ENCODE results near the gene AOPEP. TPM values are rescaled to one million over a fixed set of nuclear protein-coding genes. Genes with fewer than 3 reads are reported as not detected.

The AOPEP gene
- polyA plus RNA-seq, 1 donor from 2014 or later, result 10.0 TPM

- TF ChIP-seq EP300 (conservative IDR thresholded peaks at IDR 0.05; ENCODE audit: poor library complexity, severe bottlenecking), result no peak
- TF ChIP-seq RAD21 (conservative IDR thresholded peaks at IDR 0.05), result no peak
Measured at GRCh38 chr9:94806307-94806893, 79.9 kb downstream of the AOPEP start (continued).

GRCh38 chr9:94807556-94807955, 81.1 kb downstream of the AOPEP start:
- H3K4me2 ChIP-seq (ENCODE audit: low read length), result no peak overlapping the region
- H3K27ac ChIP-seq (ENCODE audit: low read length), result no peak overlapping the region
- H3K36me3 ChIP-seq (ENCODE audit: insufficient read depth, low read length), result peaks cover 5% of the 10 kb centered on the region
- no peaks in the 10 kb centered on the region for H3K9me2 ChIP-seq (ENCODE audit: insufficient read depth, low read length)
- no peak overlapping the region for H3K9ac ChIP-seq (ENCODE audit: low read length)
- no peaks in the 10 kb centered on the region for H3K27me3 ChIP-seq (ENCODE audit: insufficient read depth, low read depth, low read length)
- H4K20me1 ChIP-seq (ENCODE audit: insufficient read depth), result no peaks in the 10 kb centered on the region
- no peaks in the 10 kb centered on the region for H3K9me3 ChIP-seq (ENCODE audit: low read length)
- TF ChIP-seq REST (IDR thresholded peaks at IDR 0.05; ENCODE audit: borderline replicate concordance) (no peak), SMC3 (conservative IDR thresholded peaks at IDR 0.05; ENCODE audit: poor library complexity) (no peak), TAF1 (IDR thresholded peaks at IDR 0.05; ENCODE audit: low read depth) (no peak), RAD21 (conservative IDR thresholded peaks at IDR 0.05) (no peak), CTCF (IDR thresholded peaks at IDR 0.05; ENCODE audit: poor library complexity, severe bottlenecking) (no peak), POLR2AphosphoS5 (IDR thresholded peaks at IDR 0.05) (no peak), MXI1 (conservative IDR thresholded peaks at IDR 0.05; ENCODE audit: poor library complexity, severe bottlenecking) (no peak), EZH2 (IDR thresholded peaks at IDR 0.05; ENCODE audit: borderline replicate concordance, insufficient read depth, low read length, poor library complexity, severe bottlenecking) (no peak), EP300 (conservative IDR thresholded peaks at IDR 0.05; ENCODE audit: poor library complexity, severe bottlenecking) (no peak)
- H3K79me2 ChIP-seq (replicated peaks; ENCODE audit: insufficient read depth, low read length), result no peaks in the 10 kb centered on the region
- H3K4me3 ChIP-seq (ENCODE audit: low read length), result no peak overlapping the region
- H3F3A ChIP-seq (ENCODE audit: insufficient read depth, low read length, poor library complexity, severe bottlenecking), result no peaks in the 10 kb centered on the region
- no peak overlapping the region for H2AFZ ChIP-seq (ENCODE audit: low read depth, low read length)

- Histone ChIP-seq H2AFZ (ENCODE audit: low read depth, low read length) (no peak overlapping the region), H3K79me2 (replicated peaks; ENCODE audit: insufficient read depth, low read length) (no peaks in the 10 kb centered on the region), H3K9ac (ENCODE audit: low read length) (no peak overlapping the region), H3K36me3 (ENCODE audit: insufficient read depth, low read length) (peaks cover 5% of the 10 kb centered on the region), H3K9me3 (ENCODE audit: low read length) (no peaks in the 10 kb centered on the region), H3F3A (ENCODE audit: insufficient read depth, low read length, poor library complexity, severe bottlenecking) (no peaks in the 10 kb centered on the region), H3K27me3 (ENCODE audit: insufficient read depth, low read depth, low read length) (no peaks in the 10 kb centered on the region), H3K4me2 (ENCODE audit: low read length) (no peak overlapping the region), H3K27ac (ENCODE audit: low read length) (no peak overlapping the region), H3K4me3 (ENCODE audit: low read length) (no peak overlapping the region), H4K20me1 (ENCODE audit: insufficient read depth) (no peaks in the 10 kb centered on the region), H3K9me2 (ENCODE audit: insufficient read depth, low read length) (no peaks in the 10 kb centered on the region)
- TF ChIP-seq EP300 (conservative IDR thresholded peaks at IDR 0.05; ENCODE audit: poor library complexity, severe bottlenecking) (no peak), EZH2 (IDR thresholded peaks at IDR 0.05; ENCODE audit: borderline replicate concordance, insufficient read depth, low read length, poor library complexity, severe bottlenecking) (no peak), CTCF (IDR thresholded peaks at IDR 0.05; ENCODE audit: poor library complexity, severe bottlenecking) (no peak), RAD21 (conservative IDR thresholded peaks at IDR 0.05) (no peak), MXI1 (conservative IDR thresholded peaks at IDR 0.05; ENCODE audit: poor library complexity, severe bottlenecking) (no peak), TAF1 (IDR thresholded peaks at IDR 0.05; ENCODE audit: low read depth) (no peak), REST (IDR thresholded peaks at IDR 0.05; ENCODE audit: borderline replicate concordance) (no peak), POLR2AphosphoS5 (IDR thresholded peaks at IDR 0.05) (no peak), SMC3 (conservative IDR thresholded peaks at IDR 0.05; ENCODE audit: poor library complexity) (no peak)
Measured at GRCh38 chr9:94808926-94809700, 82.6 kb downstream of the AOPEP start.
